Esophagus squamous epithelium (tissue), 5 donors: ENCODE measurements around the gene THPO. TPM values are rescaled to one million over a fixed set of nuclear protein-coding genes. Genes with fewer than 3 reads are reported as not detected.

Experiments
- DNase-seq: peaks from one replicate; lab custom pipeline; 2025; lab: John Stamatoyannopoulos, UW
- H3K27ac ChIP-seq, 4 donors: fragments of 200-600 bp; sonication (generic); one replicate each; pipeline ENCODE4 v1.5.1; 2016 to 2019; ENCODE audit warnings: mild to moderate bottlenecking in 1 of 4
- H3K27me3 ChIP-seq, 4 donors: fragments of 200-600 bp; sonication (generic); 1 replicate in 3 of 4; 2 replicates in 1 of 4; pipeline versions ENCODE4 v1.5.1 to v1.6.0; 2017 to 2021; ENCODE audit warnings: antibody characterized with exemption in 1 of 4
- H3K36me3 ChIP-seq, 3 donors: fragments of 200-600 bp; sonication (generic); one replicate each; pipeline ENCODE4 v1.5.1; 2016 to 2019
- H3K4me1 ChIP-seq, 3 donors: fragments of 200-600 bp; sonication (generic); one replicate each; pipeline ENCODE4 v1.5.1; 2017 to 2019
- H3K4me3 ChIP-seq, 4 donors: fragments of 200-600 bp; sonication (generic); 1 replicate in 3 of 4; 2 replicates in 1 of 4; pipeline ENCODE4 v1.5.1; 2016 to 2019; ENCODE audit warnings: mild to moderate bottlenecking in 2 of 4, moderate library complexity in 1 of 4
- H3K9me3 ChIP-seq, 3 donors: fragments of 200-600 bp; sonication (generic); one replicate each; pipeline ENCODE4 v1.5.1; 2016 to 2019
- POLR2A ChIP-seq, 4 donors: fragments of 450-650 bp; IDR thresholded peaks; one replicate each; pipeline ENCODE4 v1.6.1; 2017; ENCODE audit warnings: antibody characterized with exemption in 4 of 4, mild to moderate bottlenecking in 4 of 4, moderate library complexity in 3 of 4
- WGBS, 2 donors: methylation state at CpG; one replicate each; pipeline ENCODE4 v1.1.5; 2018; 5-methylcytosine and 5-hydroxymethylcytosine counted together
- intact Hi-C: fragments of 100-400 bp; cut with DNase I; formaldehyde crosslinking; loops from one replicate; pipeline ENCODE4 v1.15.0; 2022
- total RNA-seq, 4 donors: library from RNA; depleted of rRNA; stranded (reverse); fragments of >200 nt; gene quantifications; one replicate each; pipeline ENCODE4 v1.1.0, GENCODE V29; 2016
- TF ChIP-seq, protein P1 (sequence below), 6 experiments: fragments of 450-650 bp in 4 of 6; fragments of 200-600 bp in 2 of 6; sonication (generic) in 2 of 6; IDR thresholded peaks; one replicate each; pipeline ENCODE4 v1.5.1; 2016 to 2019; ENCODE audit warnings: antibody characterized with exemption in 6 of 6, mild to moderate bottlenecking in 4 of 6, moderate library complexity in 4 of 6
- donor health status: DM: yes; HTN: yes; CAD: no.

THPO gene
- total RNA-seq, 4 donors from 2014 or later = 0.57 TPM; not detected in 3

DNA sequence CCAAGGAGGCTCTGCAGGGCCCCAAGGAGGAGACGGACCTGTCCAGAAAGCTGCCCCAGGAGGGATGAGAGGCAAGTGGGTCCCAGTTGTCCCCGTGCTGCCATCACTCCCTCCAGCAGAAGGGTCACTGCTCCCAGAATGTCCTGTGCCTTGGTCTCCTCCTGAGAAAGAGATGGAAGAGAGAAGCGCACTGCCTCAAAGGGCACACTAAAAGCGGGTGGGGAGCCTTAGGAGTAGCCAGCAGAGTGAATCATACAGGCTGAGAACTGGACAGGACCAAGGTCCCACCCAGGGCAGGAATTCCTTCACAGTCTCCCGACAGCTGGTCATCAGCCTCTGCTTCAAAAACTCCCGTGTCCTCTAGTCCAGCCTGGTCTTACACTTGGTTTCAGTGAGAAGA lies 4.6 kb downstream of the THPO start:
- peaks cover 0 to 50% (median 0%) of the 10 kb centered on the region in 4 donors for H3K27me3 ChIP-seq
- no peak for TF ChIP-seq POLR2A (IDR thresholded peaks at IDR 0.05)
- TF ChIP-seq, protein P1, sequence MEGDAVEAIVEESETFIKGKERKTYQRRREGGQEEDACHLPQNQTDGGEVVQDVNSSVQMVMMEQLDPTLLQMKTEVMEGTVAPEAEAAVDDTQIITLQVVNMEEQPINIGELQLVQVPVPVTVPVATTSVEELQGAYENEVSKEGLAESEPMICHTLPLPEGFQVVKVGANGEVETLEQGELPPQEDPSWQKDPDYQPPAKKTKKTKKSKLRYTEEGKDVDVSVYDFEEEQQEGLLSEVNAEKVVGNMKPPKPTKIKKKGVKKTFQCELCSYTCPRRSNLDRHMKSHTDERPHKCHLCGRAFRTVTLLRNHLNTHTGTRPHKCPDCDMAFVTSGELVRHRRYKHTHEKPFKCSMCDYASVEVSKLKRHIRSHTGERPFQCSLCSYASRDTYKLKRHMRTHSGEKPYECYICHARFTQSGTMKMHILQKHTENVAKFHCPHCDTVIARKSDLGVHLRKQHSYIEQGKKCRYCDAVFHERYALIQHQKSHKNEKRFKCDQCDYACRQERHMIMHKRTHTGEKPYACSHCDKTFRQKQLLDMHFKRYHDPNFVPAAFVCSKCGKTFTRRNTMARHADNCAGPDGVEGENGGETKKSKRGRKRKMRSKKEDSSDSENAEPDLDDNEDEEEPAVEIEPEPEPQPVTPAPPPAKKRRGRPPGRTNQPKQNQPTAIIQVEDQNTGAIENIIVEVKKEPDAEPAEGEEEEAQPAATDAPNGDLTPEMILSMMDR (IDR thresholded peaks at IDR 0.05) = no peak
- intact Hi-C loops = loop anchor here (10.0 kb wide), 2 partner anchors 141 to 171 kb away; no protein-coding TSS in a partner anchor
- peaks cover 0 to 22% (median 6%) of the 10 kb centered on the region in 3 donors for H3K4me1 ChIP-seq
- 50 to 67% methylated on average over 3 to 4 of the region's 6 CpGs for WGBS, 2 donors
- no peak overlapping the region for H3K27ac ChIP-seq
- no peak overlapping the region for H3K4me3 ChIP-seq
- peaks cover 0 to 22% (median 3%) of the 10 kb centered on the region in 3 donors for H3K36me3 ChIP-seq
- H3K9me3 ChIP-seq = no peaks in the 10 kb centered on the region
- DNase-seq = no peak

DNA sequence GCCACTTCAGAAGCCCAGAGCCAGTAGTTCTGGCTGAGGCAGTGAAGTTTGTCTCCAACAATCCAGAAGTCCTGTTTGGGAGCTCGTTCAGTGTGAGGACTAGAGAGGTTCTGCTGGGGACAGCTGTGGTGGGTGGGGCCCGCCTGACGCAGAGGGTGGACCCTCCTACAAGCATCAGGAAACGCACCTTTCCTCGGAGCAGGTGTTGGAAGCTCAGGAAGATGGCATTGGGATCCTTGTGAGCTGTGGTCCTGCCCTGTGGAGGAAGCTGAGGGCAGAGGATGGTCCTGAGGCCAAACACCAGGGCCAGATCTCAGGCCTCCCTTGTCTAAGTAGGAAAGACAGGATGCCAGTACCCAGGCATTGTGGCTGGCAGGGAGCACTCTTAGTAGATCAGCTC lies 5.1 kb downstream of the THPO start:
- Histone ChIP-seq H3K27me3 (peaks cover 0 to 45% (median 0%) of the 10 kb centered on the region in 4 donors), H3K9me3 (no peaks in the 10 kb centered on the region), H3K4me1 (peaks cover 0 to 20% (median 6%) of the 10 kb centered on the region in 3 donors), H3K4me3 (no peak overlapping the region), H3K27ac (no peak overlapping the region), H3K36me3 (peaks cover 0 to 27% (median 8%) of the 10 kb centered on the region in 3 donors)
- DNase-seq = no peak
- 63 to 72% methylated on average over 4 to 5 of the region's 5 CpGs for WGBS, 2 donors
- intact Hi-C loops = loop anchor here (10.0 kb wide), 2 partner anchors 142 to 172 kb away; no protein-coding TSS in a partner anchor
- TF ChIP-seq, protein P1 (IDR thresholded peaks at IDR 0.05) = no peak
- TF ChIP-seq POLR2A (IDR thresholded peaks at IDR 0.05) = no peak

DNA sequence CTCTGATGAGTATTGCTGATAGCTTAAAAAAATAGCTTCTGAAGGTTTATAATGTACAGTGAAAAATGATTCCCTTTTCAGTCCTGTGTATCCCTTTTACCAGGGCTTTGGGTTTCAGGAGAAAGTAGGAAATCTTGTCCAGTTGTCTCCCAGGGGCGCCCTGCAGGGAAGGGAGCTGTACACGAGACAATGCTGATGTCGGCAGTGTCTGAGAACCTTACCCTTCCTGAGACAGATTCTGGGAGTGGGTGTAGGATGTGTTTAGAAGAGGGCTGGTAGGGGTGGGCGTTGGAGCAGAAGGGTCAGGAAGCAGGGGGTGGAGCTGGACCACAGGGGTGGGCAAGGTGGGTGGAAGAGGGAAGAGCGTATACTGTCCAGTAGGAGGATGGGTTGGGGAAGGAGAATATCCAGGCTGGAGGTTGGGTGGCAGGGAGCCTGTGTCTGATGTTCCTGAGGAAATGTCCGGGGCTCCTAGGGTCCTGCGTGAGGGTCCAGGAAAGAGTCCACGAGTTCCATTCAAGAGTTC lies 5.6 kb downstream of the THPO start:
- peaks cover 0 to 39% (median 0%) of the 10 kb centered on the region in 4 donors for H3K27me3 ChIP-seq
- H3K4me1 ChIP-seq = peaks cover 0 to 20% (median 6%) of the 10 kb centered on the region in 3 donors
- DNase-seq = no peak
- no peaks in the 10 kb centered on the region for H3K9me3 ChIP-seq
- H3K36me3 ChIP-seq = peaks cover 0 to 32% (median 10%) of the 10 kb centered on the region in 3 donors
- WGBS, 2 donors = 63 to 65% methylated on average over 8 of the region's 8 CpGs
- no peak overlapping the region for H3K4me3 ChIP-seq
- no peak overlapping the region for H3K27ac ChIP-seq
- TF ChIP-seq, protein P1 (IDR thresholded peaks at IDR 0.05) = no peak
- no peak for TF ChIP-seq POLR2A (IDR thresholded peaks at IDR 0.05)
- intact Hi-C loops = loop anchor here (10.0 kb wide), 2 partner anchors 142 to 172 kb away; no protein-coding TSS in a partner anchor

DNA sequence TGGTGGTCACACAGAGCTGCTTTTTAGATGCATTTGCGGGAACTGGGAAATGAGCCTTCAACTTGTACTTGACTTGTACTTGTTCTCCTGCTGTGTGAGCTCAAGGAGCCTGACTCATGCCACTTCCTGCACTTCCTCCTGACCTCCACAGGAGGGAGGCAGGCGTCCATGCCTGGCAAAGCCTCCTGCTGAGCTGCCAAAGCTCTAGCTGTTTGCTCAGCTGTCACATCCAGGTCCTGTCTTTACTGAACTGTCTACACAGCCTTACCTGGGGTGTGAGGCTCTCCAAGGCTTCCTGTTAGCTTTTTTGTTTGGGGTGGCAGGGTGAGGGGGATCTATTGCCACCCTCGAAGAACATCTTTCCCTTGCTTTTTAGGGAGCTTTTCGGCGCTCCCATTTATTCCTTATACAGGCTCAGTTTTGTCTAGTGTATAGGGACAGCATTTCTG lies 6.4 kb downstream of the THPO start:
- peak; percentile 6 for DNase-seq
- 39 to 46% methylated on average over 5 of the region's 5 CpGs for WGBS, 2 donors
- intact Hi-C loops = loop anchor here (10.0 kb wide), 2 partner anchors 143 to 173 kb away; no protein-coding TSS in a partner anchor

More for the DNA sequence above, 6.4 kb downstream of the THPO start:
- H3K27me3 ChIP-seq = peaks cover 0 to 31% (median 0%) of the 10 kb centered on the region in 4 donors
- H3K27ac ChIP-seq = no peak overlapping the region
- no peaks in the 10 kb centered on the region for H3K9me3 ChIP-seq
- no peak for TF ChIP-seq POLR2A (IDR thresholded peaks at IDR 0.05)
- TF ChIP-seq, protein P1 (IDR thresholded peaks at IDR 0.05) = peak; percentile 66 to 96 (median 92)
- H3K4me3 ChIP-seq = no peak overlapping the region
- H3K4me1 ChIP-seq = peaks cover 0 to 20% (median 6%) of the 10 kb centered on the region in 3 donors
- peaks cover 0 to 40% (median 10%) of the 10 kb centered on the region in 3 donors for H3K36me3 ChIP-seq
